T follicular helper cell (primary cell): ENCODE measurements around the gene CYP2C19.
"Not testable (repeated sequence)": the region's sequence is repeated elsewhere in the genome, so short reads cannot be mapped to it uniquely, and the experiment has no call there.

Experiments used
- DNase-seq: peaks from one replicate; pipeline ENCODE4 v3.0.0-alpha.2; 2020; ENCODE audit warnings: low read depth
- total RNA-seq, 2 experiments: gene quantifications; one replicate each; lab custom pipeline; 2026; lab: John Stamatoyannopoulos, UW

The CYP2C19 gene
- 0 reads per million in 2 experiments for total RNA-seq

DNA sequence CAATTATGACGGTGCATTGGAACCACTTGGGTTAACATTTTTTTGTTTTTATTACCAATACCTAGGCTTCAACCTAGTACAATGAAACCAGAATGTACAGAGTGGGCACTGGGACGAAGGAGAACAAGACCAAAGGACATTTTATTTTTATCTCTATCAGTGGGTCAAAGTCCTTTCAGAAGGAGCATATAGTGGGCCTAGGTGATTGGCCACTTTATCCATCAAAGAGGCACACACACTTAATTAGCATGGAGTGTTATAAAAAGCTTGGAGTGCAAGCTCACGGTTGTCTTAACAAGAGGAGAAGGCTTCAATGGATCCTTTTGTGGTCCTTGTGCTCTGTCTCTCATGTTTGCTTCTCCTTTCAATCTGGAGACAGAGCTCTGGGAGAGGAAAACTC is at the start of gene CYP2C19:
Gene CYP2C19, plus strand, starts transcription at position 289 of the 400 bp plus-strand sequence. Its CDS starts 25 bp downstream, at position 314.
- no peak for DNase-seq

DNA sequence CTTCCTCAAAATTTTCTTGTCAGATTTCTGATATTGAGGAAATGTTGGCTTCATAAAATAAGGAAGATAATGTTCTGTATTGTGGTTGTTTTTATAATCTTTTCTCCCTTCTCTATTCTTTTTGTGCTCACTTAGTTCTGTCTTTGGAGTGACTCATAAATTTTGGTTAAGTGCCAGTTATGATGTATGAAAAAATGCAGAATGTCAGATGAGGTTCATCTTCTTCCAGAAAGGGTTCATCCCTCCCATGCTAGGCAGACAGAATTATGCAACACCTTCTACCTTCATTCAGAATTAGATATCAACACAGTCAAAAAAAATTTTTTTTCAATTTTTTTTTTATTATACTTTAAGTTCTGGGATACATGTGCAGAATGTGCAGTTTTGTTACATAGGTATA is 36.6 kb upstream of the CYP2C19 start:
- no peak for DNase-seq

DNA sequence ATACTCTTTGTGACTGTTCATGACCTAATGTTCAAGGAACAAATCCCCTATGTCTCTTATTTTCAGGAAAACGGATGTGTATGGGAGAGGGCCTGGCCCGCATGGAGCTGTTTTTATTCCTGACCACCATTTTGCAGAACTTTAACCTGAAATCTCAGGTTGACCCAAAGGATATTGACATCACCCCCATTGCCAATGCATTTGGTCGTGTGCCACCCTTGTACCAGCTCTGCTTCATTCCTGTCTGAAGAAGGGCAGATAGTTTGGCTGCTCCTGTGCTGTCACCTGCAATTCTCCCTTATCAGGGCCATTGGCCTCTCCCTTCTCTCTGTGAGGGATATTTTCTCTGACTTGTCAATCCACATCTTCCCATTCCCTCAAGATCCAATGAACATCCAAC is 27.3 kb upstream of the CYP2C19 start:
- DNase-seq, result no peak

DNA sequence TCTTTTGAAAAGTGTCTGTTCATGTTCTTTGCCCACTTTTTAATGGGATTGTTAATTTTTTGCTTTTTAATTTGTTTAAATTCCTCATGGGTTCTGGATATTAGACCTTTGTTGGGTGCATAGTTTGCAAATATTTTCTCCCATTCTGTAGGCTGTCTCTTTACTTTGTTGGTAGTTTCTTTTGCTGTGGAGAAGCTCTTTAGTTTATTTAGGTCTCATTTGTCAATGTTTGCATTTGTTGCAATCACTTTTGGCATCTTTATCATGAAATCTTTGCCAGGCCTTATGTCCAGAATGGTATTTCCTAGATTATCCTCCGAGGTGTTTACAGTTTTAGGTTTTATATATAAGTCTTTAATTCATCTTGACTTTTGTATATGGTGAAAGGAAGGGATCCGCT is 23.9 kb upstream of the CYP2C19 start:
- DNase-seq, result no peak

DNA sequence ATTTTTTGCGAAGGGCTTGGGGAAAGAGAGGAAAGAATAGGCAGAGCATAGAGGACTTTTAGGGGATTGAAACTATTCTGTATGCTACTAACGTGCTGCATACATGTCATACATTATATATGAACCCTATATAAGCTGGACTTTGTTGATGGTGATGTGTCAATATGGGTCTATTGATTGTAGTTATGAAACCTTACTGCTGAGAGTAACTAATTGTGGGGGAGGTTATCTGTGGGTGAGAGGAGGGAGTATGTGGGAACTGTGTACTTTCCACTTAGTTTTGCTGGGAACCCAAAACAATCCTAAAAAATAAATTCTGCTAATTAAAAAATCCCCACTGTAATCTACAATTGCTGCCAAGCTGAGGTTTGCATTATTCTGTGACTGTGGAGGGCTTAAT is 15.3 kb upstream of the CYP2C19 start:
- DNase-seq, result no peak

DNA sequence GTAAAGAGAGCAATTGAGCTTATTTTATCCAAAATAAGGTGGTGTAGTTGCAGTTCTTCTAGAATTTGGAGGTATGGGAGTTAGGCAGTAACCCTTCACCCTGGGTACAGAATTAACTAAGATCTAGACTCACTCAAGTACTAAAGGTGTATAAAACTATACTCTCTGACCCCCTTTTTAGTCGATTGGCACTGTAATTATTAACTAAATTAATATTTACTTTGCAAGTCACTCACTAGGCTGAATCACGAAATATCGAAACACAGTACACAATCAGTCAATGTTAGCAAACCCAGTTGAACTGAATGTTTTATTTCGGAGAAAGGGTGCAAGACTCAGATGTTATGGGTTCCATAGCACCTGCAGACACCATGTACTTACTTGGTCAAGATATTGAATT is 14.6 kb upstream of the CYP2C19 start:
- no peak for DNase-seq

DNA sequence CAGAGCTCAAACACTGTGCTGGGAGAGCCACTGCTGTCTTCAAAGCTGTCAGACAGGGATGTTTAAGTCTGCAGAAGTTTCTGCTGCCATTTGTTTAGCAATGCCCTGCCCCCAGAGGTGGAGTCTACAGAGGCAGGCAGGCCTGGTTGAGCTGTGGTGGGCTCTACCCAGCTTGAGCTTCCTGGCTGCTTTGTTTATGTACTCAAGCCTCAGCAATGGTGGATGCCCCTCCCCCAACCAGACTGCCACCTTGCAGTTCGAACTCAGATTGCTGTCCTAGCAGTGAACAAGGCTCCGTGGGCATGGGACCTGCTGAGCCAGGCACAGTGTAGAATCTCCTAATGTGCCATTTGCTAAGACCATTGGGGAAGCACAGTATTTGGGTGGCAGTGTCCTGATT is 4.6 kb upstream of the CYP2C19 start:
- DNase-seq, result no peak

DNA sequence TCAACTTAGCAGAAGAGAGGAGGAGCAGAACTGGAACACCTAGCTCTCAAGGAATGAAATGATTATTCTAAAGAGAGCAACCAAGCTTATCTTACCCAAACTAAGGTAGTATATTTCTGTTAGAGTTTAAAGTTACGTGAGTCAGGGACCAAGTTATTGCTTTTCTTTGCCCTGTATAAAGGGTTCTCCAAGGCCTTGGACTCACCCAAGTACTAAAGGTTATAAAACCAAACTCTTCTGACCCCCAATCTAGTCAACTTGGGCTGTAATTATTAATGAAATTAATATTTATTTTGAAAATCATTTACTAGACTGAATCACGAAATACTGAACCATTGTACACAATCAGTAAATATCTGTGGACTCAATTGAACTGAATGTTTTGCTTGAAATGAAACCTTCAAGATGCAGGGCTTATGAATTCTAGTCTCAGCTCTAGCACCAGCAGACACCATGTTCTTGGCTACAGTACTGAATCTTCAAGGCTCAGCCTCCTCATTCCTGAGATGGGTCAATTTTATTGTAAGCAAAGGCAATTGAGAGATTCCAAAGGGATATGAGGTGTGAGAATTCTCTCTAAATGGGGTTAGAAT is 1.8 kb upstream of the CYP2C19 start:
- DNase-seq, result no peak

DNA sequence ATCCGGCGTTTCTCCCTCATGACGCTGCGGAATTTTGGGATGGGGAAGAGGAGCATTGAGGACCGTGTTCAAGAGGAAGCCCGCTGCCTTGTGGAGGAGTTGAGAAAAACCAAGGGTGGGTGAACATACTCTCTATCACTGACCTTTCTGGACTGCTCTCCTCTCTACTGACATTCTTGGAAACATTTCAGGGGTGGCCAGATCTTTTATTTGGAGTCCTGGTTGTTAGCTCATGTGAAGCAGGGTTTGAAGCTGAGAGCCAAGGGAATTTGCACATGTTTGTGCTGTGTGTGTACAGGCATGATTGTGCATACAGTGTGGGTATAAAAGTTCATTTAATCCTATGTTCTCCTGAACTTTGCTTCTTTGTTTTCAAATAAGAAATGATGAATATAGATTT is 12.9 kb downstream of the CYP2C19 start:
- DNase-seq, result not testable (repeated sequence)

DNA sequence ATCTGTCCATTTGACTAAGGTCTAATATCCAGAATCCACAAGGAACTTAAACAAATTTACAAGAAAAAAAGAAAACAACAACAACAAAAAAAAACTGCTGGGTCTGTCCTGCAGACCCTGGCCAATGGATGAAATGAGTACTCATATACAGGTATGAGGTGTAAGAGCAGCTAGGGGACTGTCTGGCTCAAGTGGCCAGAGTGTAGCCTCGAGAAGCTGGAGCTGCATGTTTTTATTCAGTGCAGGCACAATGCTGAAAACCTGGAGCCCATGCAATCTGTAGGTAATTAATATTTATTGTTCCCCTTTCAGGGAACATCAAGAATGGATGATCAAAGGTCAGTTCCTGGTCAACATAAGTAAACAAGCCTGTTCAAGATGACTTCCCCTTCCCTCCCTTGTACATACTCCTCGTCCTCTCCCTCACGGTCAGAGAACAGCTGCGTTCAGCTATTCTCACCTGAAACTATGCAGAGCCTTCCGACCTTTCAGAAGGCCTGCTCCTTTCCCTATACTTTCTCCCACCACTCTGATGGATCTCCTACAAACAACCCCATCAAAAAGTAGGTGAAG is 15.5 kb downstream of the CYP2C19 start:
- DNase-seq, result no peak

DNA sequence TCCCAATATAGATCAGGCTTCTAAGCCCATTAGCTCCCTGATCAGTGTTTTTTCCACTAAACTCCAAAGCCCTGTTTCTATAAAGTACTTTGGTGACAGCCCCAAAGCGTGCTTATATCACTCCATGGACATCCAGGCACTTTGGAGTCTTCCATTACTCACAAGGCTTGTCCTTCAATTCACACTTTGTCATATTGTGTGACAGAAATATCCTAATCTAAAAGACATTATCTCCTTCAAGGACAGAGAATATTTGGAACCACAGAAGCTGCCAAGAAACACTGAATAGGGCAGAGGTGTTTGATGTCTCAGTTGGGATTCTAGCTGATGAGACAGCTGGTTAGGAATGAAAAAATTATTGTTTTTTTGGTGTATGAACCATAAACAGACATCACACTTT is 18.4 kb downstream of the CYP2C19 start:
- DNase-seq, result no peak

DNA sequence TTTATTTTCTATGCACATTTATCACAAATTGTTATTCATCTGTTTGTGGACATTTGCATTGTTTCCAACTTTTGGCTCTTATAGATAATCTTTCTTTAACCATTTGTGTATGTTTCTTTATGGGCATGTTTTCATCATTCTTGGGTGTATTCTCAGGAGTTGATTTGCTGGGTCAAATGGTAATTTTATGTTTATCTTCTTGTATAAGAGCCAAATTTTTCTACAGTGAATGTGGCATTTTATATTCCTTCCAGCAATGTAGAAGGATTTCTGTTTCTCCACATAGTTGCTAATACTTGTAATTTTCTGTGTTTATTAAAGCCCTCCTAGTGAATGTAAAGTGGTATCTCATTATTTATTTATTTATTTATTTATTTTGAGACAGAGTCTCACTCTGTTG is 21.8 kb downstream of the CYP2C19 start:
- no peak for DNase-seq

DNA sequence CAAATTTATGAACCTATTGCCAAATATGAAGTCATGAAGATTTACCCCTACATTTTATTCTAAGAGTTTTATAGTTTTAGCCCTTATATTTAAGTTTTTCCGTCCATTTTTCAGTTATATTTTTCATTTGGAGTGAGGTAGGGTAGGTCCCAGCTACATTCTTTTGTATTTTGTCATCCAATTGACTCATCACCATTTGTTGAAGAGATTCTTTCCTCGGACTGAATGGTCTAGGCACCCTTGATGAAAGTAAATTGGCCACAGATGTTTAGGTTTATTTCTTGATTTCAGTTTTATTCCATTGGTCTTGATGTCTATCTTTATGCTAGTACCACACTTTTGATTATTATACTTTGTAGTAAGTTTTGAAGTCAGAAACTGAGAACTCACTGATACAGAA is 22.7 kb downstream of the CYP2C19 start:
- no peak for DNase-seq

DNA sequence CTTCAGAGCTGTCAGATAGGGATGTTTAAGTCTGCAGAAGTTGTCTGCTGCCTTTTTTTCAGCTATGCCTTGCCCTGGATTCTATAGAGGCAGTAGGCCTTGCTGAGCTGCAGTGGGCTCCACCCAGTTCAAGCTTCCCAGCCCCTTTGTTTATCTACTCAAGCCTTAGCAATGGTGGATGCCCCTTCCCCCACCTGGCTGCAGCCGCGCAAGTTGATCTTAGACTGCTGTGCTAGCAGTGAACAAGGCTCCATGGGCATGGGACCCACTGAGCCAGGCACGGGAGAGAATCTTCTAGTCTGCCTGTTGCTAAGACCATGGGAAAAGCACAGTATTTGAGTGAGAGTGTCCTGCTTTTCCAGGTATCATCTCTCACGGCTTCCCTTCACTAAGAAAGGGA is 38.1 kb downstream of the CYP2C19 start:
- not testable (repeated sequence) for DNase-seq

DNA sequence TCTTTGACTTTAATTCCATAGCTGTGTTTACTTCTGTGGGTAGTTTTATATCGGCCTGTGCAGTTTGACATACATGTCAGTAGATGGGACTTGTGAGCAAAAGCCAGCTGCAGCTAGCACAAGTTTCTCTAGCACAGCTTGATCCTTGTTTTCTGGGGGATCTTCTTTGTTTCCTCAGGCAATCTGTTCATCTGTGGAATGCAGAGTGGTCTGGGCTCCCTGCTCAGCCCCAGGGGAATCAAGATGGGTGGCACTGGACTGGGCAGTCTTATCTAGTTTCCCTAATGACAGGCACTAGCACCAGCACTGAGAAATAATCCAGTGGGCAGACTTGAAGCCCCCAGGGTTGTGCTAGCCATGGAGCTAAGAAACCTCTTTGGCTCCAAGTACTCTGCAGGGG is 40.8 kb downstream of the CYP2C19 start:
- no peak for DNase-seq

DNA sequence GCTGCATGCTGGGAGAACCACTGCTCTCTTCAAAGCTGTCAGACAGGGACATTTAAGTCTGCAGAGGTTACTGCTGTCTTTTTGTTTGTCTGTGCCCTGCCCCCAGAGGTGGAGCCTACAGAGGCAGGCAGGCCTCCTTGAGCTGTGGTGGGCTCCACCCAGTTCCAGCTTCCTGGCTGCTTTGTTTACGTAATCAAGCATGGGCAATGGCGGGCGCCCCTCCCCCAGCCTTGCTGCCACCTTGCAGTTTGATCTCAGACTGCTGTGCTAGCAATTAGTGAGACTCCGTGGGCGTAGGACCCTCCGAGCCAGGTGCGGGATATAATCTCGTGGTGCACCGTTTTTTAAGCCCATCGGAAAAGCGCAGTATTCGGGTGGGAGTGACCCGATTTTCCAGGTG is 67.5 kb downstream of the CYP2C19 start:
- DNase-seq, result not testable (repeated sequence)

DNA sequence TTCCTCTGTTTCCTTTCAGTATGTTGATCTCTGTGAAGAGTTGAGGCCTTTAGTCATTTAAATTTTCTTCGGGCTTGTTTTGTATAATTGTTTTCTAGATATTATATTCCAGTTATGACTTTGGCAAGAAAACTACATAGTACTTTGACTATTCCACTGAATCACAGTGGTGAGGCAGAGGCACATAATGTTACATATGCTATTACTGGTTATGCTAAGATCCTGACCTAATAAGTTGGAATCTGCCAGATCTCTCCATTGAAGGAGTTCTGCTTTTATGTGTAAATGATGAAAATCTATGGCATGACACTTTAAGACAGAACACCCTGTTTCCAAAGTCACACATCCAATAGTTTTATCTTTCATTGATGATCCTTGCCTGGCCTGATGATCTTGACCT is 83.7 kb downstream of the CYP2C19 start:
- DNase-seq, result no peak

DNA sequence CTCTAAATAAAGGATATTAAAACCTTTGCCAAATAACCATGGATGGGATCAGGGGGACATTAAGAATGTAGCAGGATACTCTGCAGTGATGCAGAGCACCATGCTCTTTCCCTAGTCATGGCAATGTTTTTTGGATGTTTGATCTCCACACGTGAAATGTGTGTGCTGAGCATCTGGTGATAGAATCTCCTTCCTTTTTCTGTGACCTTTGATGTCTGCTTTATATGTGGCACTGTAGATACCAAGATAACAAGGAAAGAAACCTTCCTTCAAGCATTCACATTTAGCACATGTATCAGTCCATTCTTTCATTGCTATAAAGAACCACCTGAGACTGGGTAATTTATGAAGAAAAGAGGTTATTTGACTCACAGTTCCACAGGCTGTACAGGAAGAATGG is 88.3 kb downstream of the CYP2C19 start:
- no peak for DNase-seq

DNA sequence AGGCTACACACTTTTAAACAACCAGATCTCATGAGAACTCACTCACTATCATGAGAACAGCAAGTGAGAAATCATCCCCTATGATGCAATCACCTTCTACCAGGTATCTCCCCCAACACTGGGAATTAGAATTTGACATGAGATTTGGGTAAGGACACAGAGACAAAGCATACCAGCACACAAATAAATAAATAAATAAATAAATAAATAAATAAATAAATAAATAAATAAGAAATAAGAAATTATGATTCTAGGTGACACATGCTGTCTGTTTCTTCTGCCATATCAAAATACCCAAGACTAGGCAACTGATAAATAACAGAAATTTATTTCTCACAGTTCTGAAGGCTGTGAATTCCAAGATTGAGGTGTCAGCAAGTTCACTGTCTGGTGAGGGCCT is 88.8 kb downstream of the CYP2C19 start:
- DNase-seq, result no peak

DNA sequence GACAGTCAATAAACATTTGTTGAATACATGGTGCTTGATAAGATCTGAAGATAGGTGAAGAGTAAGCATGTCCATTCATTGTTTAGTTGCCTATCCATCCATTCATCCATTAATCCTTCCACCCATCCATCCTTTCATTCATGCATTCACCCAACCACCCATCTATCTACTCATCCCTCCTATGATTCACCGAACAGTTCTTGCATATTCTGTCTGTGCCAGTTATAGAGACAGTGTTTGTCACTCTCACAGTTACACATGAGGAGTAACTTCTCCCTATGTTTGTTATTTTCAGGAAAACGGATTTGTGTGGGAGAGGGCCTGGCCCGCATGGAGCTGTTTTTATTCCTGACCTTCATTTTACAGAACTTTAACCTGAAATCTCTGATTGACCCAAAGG is 90.0 kb downstream of the CYP2C19 start:
- no peak for DNase-seq

DNA sequence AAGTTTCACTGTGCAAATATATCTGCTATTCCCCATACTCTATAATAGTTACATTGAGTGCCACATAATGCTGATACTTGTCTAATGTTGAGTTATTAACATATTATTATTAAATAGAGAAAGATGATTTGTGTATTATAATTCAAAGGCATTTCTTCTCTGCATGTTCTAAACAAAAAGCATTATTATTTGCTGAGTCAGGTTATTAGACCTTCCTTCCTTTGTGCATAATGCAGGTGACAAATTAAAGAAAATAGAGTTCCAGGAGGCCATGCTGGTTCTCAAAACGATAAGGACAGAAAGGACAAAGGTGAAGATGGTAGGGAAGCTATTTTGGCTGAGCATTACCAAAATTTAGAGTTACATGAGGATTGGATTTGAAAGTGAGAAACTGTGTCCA is 90.6 kb downstream of the CYP2C19 start:
- no peak for DNase-seq

DNA sequence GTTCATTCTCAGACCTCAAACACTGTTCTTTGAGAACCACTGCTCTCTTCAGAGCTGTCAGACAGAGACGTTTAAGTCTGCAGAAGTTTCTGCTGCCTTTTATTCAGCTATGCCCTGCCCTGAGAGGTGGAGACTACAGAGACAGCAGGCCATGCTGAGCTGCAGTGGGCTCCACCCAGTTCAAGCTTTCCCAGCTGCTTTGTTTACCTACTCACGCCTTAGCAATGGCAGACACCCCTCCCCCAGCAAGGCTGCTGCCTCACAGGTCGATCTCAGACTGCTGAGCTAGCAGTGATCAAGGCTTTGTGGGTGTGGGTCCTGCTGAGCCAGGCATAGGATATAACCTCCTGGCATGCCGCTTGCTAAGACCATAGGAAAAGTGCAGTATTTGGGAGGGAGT is 95.5 kb downstream of the CYP2C19 start:
- DNase-seq, result no peak

DNA sequence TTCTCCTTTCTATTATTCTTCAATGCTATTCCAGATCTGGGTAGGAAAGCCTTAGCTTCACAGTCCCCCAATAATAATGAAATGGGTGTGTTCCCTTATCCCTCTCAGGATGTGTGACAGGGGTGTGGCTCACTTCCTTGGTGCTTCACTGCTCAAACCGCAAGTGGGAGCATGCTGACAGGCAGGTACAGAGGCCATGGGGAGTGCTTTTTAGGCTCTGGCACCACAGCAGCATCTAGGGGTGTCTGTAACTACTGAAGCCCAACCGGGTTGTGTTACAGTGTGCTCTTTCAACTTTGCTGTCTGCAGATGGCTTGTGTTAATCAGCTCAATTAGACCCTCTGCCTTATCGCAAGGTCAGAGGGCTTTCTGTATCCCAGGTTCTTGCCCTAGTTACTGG is 96.6 kb downstream of the CYP2C19 start:
- DNase-seq, result no peak

DNA sequence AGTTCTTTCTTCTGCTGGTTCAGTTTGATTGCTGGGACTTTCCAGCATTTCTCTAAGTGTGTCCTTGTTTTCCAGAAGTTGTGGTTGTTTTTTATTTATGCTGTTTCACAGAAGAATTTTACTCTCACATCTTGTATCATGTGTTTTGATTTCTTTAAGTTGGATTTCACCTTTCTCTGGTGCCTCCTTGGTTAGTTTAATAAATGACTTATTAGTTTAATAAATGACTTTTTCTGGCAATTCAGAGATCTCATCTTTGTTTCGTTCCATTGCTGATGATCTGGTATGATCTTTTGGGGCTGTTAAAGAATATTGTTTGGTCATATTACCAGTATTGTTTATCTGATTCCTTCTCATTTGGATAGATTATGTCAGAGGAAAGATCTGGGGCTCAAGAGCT is 116.2 kb downstream of the CYP2C19 start:
- no peak for DNase-seq
